NCI-H1105 treated with DMSO at 0.1 percent for 48 hours (cell line): ENCODE measurements around the gene MYBBP1A.
A peak's percentile ranks its signal among the peaks of the same experiment; 100 is the strongest.

Experiments used
- DNase-seq: peaks from one replicate; lab custom pipeline; 2025; lab: John Stamatoyannopoulos, UW

MYBBP1A gene

DNA sequence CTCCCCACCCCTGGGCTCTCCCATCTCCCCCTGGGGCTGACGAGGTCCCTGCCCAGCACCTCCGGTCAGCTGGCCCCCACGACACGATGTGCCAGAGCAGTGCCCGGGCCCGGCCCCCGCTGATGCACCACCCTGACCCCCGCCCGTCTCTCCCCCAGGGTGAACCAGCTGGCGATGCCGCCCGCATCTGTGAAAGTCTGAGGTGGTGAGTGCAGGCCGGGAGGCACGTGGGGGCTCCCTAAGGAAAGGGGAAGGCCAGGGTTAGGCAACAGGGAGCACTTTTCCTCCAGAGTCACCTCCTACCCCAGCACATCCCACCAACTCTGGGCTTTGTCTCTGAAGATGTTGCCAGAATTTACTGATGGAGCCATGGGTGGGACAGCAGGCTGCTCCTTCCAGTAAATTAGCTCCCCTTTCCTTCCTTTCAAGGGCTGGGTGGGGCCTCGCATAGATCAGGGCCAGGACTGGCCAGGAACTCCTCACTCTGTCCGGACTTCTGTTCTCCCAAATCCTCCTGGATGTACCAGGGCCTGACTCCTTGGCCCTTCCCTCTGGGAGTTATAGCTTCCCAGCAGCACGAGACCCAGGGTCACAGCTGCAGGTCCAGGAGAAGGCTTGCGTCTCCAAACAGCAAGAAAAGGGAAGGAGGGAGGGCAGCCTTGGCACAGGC, 18.3 kb downstream of the MYBBP1A start:
- no peak for DNase-seq

- DNase-seq, result no peak
Observed at GRCh38 chr17:4536259-4536741, 18.9 kb downstream of the MYBBP1A start.

DNA sequence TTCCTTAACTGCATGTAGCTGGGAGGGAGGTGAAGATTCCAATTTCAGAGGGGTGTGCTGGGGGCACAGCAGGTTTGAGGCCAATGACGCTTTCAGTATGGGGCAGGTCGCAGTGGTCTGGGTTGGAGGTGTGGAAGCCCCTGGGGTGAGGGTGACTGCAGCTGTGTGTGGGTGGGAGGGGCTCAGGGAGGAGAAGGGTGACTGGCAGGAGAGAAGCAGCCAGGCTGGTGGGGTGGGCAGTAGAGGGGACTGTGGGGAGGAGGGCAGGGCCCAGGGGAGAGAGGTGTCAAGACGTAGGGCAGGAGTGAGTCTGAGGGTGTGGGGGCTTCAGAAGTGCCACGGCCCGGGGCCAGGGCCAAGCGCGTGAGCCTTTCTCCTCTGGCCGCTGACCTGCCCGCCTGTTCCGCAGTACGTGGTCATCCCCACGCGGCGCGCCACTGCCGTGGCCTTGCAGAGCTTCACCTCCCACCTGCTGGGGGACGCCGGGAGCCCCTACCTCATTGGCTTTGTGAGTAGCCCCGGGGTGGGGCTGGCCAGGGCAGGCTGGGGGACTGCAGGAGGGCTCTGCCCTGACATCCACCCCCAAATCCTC, 19.4 kb downstream of the MYBBP1A start:
- DNase-seq, result no peak

DNA sequence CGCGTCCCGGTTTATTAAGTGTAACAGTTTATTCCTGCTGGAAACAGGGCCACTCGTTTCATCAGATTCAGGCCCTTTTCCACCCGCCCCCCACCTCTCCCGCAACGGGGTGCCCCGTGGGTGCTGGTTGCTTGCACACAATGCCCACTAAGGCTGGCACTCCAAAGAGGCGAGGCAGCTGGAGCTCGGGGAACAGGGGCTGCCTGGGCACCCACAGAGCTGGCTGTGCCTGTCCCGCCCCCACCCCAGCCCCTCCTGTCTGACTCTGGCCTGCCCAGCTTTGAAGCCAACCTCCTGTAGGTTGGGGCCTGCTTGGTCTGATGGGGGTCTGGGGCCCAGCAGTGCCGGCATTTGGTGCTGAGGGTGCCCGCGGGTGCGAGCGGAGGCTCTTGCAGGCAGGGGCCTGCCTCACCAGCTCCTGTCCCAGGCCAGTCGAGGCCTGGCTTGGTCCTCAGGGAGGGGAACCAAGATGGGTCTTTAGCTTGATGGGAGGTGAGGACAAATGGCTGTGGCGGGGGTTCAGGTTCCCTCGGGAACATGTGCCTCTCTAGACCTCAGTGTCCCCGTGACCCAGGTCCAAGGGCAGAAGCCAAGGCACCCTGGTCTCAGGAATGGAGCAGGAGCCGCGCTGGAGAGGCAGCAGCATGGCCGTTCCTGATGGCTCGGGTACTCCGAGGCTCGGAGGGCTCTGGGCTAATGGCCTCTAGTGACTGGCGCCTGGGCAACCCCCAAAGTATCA, 20.1 kb downstream of the MYBBP1A start:
- no peak for DNase-seq

- DNase-seq, result no peak
Observed at GRCh38 chr17:4534515-4534914, 20.7 kb downstream of the MYBBP1A start.

- peak; percentile 14 for DNase-seq
Observed at GRCh38 chr17:4533523-4534504, 21.4 kb downstream of the MYBBP1A start.

DNA sequence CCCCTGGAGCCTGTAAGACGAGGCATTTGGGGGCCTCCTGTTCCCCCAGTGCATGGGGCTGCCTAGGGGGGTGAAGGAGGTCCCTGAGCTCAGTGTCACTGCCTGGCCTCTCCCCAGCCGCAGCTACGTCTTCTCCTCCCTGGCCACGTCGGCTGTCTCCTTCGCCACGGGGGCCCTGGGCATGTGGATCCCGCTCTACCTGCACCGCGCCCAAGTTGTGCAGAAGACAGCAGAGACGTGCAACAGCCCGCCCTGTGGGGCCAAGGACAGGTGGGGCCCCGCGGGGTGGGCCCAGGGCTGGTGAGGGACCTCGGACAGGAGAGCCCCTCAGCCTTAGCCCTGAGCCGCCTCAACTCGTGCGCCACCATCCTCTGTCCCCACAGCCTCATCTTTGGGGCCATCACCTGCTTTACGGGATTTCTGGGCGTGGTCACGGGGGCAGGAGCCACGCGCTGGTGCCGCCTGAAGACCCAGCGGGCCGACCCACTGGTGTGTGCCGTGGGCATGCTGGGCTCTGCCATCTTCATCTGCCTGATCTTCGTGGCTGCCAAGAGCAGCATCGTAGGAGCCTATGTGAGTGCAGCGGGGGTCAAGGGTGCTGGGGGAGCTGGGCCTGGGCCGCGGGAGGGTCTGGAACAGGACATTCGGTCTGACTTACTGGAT, 22.2 kb downstream of the MYBBP1A start:
- no peak for DNase-seq

DNA sequence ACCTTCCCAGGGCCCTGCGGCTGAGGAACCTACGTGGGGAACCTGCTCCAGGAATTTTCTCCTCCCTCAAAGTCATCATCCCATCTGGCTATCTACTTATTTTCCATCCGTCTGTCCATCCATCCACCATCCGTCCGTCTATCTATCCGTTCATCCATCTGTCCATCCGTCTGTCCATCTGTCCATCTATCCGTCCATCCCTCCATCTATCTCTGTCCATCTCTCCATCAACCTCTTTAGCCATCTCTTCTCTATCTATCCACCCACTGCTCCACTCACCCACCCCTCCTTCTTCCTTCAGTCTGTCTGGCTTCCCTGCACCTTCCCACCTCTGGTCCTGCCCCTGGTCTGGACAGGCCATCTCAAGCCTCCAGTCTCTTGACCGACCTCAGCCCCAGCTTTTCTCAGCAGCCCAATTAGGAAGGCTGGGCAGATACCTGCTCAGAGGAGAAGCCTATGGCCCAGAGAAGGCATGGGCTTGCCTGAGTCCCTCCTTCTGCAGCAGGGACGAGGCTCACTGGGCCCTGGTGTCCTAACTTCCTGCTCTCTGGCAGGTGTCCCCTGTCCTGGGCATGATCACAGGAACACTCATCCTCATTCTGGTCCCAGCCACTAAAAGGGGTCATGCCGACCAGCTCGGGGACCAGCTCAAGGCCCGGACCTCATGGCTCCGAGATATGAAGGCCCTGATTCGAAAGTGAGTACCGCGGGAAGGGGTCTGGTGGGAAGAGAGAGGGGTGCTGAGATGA, 23.0 kb downstream of the MYBBP1A start:
- DNase-seq, result no peak

DNA sequence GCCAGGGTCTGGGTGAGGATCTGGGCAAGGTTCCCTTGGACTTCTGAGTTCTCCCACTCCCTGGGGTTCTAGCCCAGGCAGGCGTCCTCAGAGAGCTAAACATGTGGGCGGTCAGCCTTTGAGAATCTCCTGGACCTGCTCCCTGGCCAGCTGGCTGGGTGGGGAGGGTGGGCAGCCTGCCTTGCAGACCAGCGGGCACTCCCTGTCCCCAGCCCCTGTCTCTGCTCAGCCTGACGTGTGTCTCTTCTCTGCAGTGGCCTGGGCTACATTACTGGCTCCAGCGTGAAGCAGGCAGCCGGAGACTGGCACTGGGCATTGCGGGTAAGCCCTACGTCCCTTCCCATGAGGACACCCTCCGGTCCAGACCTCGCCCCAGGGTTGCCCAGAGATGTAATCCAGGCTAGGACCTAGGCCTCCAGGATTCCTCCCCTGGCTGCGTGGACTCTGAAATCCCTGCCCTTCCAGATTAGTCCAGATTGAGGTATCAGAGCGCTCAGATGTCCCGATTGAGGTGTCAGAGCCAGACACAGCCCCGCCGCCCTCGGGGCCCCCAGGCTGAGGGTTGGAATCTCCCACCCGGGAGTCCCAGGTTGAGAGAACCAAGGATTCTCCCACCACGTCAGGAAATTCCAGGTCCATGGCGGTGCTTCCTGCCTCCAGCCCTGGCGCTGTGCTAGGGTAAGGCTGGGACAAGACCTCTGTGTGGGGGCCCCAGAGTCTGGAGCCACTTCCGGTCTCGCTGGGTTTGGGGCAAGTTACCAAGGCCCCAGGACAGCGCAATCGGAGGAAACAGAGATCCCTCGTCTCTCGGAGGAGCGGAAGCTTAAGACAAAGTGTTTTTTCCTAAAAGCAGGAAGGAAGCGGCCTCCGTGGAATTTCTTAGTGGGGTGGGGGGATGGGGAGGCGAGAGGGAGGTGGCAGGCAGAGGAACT, 24.1 kb downstream of the MYBBP1A start:
- DNase-seq, result no peak

- no peak for DNase-seq
Observed at GRCh38 chr17:4529533-4530152, 25.5 kb downstream of the MYBBP1A start.

- DNase-seq, result no peak
Observed at GRCh38 chr17:4527566-4528125, 27.5 kb downstream of the MYBBP1A start.

GRCh38 chr17:4527134-4527533, 28.1 kb downstream of the MYBBP1A start:
- DNase-seq, result no peak

DNA sequence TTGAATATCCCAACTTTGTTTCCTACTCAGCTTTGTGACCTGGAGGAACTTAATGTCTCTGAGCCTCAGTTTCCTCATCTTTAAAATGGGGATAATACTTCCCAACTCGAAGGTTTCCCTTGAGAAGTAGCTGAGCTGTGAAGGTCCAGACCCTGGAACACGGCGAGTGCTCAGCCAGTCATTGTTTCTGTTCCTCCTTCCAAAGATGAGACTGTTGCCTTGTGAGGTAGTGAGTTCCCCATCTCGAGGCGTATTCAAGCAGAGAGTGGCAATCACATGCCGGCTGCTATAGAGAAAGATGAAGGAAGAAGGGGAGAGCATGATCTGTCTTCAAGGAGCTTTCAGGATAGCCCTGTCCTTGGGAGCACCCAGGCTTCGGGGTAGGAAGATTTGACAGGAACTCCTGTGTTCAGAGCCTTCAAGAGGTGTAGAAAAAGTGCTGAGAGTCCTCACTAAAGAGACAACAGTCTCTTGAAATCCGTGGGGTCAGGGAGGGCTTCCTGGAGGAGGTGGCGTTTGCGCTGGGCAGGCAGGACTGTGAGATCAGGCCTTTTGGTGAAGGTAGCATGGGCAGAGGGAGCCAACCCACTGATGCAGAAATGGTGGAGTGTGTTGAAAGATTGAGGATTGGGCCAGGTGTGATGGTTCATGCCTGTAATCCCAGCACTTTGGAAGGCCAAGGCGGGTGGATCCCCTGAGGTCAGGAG, 29.3 kb downstream of the MYBBP1A start:
- DNase-seq, result no peak

- no peak for DNase-seq
Observed at GRCh38 chr17:4523946-4524345, 31.2 kb downstream of the MYBBP1A start.

GRCh38 chr17:4522661-4523060, 32.5 kb downstream of the MYBBP1A start:
- DNase-seq, result no peak

GRCh38 chr17:4520894-4521600, 34.1 kb downstream of the MYBBP1A start:
- DNase-seq, result no peak
